LNCAP (cell line): ENCODE data around the gene CTDP1.

ENCODE experiments used
- TF ChIP-seq, protein P1 (sequence below): fragments of 450-650 bp; IDR thresholded peaks from 2 replicates; pipeline ENCODE4 v1.5.1; 2017; ENCODE audit warnings: mild to moderate bottlenecking

Gene CTDP1

DNA sequence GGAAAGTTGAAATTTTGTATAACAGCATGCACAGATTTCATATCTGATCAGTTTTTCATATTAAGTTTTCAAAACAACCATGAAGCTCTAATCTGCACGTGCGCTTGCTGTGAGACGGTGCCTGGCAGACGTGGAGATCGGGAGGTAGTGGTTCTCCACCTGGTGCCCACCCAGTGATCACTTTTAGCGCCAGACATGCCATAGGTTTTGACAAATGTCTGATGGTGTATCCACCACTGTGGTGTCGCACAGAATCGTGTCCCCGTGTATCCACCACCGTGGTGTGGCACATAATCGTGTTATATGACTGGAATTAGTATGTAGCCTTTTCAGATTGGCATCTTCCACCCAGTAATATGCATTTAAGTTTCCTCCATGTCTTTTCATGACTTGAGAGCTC, 77.2 kb downstream of the CTDP1 start:
- TF ChIP-seq, protein P1, sequence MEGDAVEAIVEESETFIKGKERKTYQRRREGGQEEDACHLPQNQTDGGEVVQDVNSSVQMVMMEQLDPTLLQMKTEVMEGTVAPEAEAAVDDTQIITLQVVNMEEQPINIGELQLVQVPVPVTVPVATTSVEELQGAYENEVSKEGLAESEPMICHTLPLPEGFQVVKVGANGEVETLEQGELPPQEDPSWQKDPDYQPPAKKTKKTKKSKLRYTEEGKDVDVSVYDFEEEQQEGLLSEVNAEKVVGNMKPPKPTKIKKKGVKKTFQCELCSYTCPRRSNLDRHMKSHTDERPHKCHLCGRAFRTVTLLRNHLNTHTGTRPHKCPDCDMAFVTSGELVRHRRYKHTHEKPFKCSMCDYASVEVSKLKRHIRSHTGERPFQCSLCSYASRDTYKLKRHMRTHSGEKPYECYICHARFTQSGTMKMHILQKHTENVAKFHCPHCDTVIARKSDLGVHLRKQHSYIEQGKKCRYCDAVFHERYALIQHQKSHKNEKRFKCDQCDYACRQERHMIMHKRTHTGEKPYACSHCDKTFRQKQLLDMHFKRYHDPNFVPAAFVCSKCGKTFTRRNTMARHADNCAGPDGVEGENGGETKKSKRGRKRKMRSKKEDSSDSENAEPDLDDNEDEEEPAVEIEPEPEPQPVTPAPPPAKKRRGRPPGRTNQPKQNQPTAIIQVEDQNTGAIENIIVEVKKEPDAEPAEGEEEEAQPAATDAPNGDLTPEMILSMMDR: no peak

DNA sequence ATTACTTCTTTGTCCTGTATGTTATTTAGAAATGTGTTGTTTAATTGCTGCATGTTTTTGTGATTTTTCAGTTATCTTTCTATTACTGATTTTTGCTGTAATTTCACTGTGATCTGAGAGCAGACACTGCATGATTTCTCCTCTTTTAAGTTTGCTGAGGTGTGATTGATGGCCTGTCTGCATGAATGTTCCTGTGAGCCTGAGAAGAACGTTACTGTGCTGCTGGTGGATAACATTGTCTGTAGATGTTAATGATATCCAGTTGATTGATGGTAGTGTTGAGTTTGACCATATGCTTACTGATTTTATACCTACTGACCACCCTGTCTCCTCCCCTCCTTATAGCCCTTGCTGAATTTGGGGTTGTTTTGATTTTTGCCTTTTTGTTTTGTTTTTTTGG, 80.7 kb downstream of the CTDP1 start:
- TF ChIP-seq, protein P1: no peak

DNA sequence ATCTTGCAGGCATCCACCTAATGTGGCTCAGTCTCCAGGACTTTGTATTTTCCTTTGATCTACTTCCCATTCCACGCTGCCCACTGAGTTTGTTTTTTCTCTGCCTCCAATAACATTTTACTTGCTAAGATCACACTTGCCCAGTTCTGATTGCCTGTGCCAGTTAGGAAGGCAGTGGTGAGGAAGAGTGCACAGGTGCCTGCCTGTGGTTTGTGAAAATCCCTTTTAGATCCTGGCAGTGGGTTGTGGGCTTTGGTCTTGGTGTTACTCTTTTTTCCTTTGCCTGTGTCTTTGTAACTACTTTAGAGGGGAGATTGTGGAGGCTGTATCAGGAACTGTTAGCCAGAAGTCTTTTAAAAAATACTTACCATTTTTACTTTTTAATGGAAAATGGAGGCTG, 81.3 kb downstream of the CTDP1 start:
- TF ChIP-seq, protein P1: no peak

DNA sequence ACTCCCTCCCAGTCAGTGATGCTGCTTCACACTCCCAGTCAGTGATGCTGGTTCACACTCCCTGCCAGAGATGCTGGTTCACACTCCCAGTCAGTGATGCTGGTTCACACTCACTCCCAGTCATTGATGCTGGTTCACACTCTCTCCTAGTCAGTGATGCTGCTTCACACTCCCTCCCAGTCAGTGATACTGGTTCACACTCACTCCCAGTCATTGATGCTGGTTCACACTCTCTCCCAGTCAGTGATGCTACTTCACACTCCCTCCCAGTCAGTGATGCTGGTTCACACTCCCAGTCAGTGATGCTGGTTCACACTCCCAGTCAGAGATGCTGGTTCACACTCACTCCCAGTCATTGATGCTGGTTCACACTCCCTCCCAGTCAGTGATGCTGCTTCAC, 83.8 kb downstream of the CTDP1 start:
- TF ChIP-seq, protein P1: no peak

DNA sequence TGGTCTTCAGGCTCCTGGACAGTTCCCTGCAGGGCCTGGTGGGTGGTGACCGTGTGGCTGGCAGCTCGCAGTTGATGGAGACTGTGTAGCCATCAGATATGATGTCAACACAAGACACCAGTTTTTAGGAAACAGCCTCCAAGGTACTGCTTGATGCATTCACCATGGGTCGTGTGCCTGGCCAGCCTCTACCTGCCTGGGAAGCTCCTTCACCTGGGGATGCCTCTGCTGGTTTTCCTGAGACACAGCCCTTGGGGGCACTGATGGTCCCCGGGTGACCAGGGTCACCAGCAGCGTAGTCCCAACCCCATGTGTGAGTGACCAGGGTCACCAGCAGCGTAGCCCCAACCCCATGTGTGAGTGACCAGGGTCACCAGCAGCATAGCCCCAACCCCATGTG, 84.5 kb downstream of the CTDP1 start:
- TF ChIP-seq, protein P1: no peak

DNA sequence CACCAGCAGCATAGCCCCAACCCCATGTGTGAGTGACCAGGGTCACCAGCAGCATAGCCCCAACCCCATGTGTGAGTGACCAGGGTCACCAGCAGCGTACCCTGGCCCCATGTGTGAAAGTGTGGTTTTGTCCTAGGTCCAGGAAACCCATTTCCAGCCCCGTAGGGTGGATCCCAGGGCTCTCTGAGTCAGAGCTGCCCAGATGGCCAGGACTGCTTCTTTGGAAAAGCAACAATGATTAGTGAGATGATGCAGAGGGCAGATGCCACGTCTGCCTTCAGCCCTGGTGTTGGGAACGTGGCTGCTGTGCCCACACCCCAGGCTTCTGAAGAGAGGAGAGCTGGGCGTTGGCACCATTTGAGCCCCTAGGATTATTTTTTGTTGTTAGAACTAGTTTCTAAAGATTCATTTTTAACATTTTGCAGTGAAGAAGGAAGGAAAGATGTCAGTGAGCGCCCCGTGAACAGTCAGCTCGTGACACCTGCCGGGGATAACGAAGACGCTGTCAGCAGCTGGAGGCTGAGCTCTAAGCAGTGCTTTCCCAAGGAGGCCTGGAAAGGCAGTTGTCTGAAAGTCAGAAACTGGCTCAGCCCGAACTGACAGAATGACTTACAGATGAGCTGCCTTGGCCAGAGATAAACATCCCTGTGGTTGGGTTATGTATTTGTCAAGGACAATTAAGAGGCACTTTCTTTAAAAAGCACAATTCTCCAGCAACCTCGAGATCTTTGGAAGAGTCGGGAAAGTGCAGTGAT, 86.1 kb downstream of the CTDP1 start:
- TF ChIP-seq, protein P1: no peak

DNA sequence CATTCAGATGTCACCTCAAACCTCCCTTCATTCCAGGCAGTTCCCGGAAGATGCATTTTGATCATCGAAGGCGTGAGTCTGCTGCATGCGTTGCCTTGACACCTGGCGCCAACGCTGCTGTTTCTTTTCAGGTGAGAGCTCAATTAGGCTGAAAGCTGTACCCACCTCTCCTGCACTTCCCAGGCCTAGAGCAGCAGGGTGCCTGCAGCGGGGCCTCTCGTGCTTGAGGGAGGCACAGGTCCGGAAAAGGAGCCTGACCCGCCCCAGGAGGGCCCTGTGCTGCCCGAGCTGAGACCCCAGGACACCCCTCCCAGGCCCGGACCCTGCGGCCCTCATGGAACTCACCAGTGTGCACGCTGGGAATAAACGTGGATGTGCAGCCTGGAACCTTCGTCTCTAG, 86.7 kb downstream of the CTDP1 start:
- TF ChIP-seq, protein P1: no peak

DNA sequence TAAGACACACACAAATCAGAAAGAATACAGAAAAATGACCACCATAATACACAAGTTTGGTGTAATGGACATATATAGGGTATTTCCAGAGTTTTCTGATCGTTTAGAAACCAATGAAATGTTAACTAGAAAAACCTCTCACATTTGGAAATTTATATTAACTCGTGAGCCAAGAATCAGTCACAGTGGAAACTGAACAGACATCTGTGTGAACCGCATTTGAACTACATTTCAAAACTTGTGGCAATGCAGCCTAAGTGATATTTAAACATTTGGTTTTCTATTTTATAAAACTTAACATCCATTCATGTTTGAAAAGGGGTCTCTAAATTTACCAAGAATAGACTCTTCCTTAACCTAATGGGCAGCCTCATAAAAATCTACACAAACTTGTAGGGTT, 89.1 kb downstream of the CTDP1 start:
- TF ChIP-seq, protein P1: no peak
